ENCODE results near the gene IGFBP6.
A peak's percentile ranks its signal among the peaks of the same experiment; 100 is the strongest.
"Not testable (repeated sequence)": the region's sequence is repeated elsewhere in the genome, so short reads cannot be mapped to it uniquely, and the experiment has no call there.

The IGFBP6 gene

DNA sequence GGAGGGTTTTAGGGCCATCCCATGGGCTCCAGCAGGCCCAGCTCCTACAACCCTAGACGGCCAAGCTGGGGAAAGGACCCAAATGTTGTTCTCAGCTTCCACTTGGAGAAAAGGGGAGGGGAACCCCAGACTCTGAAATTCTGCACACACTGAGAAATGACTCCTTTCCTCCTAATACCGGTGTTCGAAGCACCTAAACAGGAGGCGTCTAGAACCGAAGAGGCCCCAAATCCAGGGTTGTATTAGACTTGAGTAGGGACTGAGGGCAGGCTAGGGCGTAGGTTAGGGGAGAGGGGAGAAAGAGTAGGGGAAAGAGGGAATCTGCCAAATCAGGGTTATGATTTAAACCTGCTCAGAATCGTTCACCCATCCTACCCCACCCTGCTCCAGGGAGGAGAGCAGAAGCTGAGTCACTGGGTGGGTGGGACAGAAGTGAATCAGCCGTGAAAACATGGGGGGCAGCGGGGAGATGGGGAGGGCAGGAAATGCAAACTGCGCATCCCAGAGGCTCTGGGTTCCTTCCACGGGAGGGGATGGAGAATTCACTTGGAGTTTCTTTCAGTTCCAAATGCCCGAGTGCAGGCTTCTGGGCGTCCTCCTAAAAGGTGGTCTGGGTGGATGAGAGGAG is 1.0 kb downstream of the IGFBP6 start:
- DNase-seq: no peak

DNA sequence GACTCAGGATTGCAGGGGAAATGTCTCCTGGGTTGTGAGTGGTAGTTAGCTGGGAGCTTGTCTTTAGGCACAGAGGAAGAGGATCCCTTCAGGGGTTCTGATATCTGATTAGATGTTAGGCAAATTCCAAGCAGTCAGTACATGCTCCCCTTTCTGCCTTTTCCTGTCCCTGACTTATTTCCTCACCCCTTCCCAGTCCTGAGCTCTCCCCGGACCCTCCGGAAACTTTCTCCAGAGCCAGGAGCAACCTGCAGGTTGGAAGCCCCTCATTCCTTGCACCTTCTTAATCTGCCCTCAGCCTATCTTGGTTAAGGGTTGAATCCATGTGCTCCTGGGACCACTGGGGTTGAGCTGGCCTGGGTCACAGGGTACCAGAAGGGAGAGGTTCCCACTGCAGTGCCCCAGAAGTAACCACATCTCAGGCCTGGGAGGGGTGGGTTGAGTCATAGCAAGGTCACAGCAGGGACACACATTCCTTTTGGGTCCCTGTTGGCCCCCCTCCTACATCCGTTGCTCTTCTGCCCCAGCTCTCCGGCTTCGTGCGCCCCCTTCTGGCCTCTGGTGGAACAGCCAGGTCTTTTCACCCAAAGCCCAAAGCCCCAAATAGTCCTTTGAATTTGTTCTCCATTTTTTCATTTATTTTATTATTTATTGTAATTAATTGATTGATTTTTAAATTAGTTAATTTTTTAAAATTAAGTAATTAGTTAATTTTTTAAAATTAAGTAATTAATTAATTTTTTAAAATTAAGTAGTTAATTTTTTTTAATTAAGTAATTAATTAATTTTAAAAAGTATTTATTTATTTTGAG is 1.8 kb downstream of the IGFBP6 start:
- peak; percentile 90 for DNase-seq

DNA sequence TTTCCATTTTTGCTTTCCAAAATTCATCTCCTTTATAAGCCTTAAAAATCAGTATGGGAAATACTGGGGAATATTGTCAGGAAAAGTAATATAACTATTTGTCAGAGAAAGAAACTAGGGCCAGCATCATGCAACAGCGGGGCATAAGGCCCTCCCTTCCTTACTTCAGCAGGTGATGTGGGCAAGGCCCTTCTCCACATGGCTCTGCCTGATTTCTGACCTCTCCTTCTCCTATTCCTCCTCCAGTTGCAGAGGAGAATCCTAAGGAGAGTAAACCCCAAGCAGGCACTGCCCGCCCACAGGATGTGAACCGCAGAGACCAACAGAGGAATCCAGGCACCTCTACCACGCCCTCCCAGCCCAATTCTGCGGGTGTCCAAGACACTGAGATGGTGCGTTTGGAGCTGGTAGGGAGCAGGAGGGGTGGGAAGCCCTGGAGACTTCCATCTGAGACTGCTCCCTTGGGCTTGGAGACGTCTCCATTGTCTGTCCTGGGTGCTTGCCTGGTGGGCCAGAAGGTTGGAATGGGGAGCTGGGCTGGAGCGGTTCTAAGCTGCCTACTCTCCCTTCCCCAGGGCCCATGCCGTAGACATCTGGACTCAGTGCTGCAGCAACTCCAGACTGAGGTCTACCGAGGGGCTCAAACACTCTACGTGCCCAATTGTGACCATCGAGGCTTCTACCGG is 3.1 kb downstream of the IGFBP6 start:
- no peak for DNase-seq

DNA sequence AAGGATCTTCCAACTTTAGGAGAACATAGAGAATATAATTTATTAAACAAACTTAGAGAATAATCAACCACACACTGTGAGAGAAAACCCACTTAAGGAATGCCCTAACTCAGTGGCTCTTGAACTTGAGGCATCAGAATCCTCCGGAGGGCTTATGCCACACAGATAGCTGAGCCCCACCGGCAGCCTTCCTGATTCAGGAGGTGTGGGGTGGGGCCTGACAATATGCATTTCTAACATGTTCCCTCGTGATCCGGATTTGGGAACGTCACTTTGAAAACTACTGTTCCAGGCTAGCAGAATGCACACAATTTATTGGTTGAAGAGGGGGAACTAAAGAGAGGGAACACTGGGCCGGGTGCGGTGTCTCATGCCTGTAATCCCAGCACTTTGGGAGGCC is 3.8 kb downstream of the IGFBP6 start:
- no peak for DNase-seq

DNA sequence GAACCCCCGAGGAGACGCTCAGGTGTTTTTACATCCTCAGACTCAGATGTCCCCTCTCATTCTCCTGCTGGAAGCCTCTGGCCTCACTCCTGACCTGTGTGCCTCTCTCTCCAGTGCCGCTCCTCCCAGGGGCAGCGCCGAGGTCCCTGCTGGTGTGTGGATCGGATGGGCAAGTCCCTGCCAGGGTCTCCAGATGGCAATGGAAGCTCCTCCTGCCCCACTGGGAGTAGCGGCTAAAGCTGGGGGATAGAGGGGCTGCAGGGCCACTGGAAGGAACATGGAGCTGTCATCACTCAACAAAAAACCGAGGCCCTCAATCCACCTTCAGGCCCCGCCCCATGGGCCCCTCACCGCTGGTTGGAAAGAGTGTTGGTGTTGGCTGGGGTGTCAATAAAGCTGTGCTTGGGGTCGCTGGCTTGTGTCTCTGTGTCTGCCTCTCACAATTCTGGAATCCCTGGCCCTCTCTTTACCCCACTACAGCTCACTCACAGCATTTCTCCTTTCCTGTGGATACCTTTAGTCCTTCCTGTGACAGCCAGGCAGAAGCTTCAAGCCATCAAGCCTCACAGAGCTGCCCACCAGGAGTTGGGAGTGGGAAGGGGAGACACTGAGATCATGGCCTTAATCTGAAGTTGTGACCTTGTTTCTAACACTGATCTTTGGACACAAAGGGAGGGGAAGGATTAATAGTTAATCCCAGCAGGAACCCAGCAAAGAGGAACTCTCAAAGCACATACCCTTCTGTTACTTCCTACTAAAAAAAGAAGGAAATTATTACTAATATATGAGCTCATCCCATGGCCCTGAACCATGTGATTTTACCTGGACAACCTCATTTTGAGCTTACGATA is 4.7 kb downstream of the IGFBP6 start:
- DNase-seq: no peak

DNA sequence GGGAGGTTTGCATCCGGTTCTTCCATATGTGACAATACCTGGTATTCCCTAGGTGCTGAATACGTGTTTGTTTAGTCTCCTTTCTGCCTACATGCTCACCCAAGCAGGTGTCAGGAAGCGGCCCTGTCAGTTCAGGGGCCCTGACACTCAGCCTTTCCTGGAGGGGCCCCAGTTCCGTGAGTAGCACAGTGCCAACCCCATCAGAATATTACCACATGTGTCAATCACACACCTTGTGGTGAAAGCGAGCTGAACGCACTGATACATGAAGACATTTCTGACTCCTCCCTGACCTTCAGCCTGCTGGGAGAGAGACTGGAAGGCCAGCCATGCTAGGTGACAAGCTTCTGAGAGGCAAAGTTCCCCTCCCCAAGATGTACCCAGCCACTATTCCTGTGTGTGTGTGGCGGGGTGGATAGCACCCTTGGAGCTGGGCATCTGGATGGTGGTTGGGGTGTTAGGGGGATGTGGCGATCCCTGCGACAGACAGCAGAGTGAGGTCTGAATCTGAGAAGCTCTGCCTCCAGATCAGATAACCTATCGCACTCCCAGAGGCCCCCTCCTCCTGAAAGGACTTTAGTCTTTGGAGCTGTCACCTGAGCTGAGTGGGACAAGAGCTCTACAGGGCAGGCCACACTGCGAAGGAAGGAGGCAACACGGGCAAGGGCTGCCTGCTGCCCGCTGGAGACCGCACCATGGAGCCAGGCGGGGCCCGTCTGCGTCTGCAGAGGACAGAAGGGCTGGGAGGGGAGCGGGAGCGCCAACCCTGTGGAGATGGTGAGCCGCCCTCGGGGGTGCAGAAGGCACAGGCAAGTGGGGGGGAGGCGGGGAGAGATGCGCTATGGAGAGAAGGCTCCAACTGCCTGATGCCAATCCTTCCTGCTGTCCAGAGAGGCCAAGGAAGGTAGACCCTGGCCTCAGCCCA is 5.7 kb downstream of the IGFBP6 start, which contains the start of gene SOAT2:
Gene SOAT2 (plus strand): TSS at position 604 of the 925 bp plus-strand sequence. CDS start 92 bp downstream, at position 696.
- no peak for DNase-seq

DNA sequence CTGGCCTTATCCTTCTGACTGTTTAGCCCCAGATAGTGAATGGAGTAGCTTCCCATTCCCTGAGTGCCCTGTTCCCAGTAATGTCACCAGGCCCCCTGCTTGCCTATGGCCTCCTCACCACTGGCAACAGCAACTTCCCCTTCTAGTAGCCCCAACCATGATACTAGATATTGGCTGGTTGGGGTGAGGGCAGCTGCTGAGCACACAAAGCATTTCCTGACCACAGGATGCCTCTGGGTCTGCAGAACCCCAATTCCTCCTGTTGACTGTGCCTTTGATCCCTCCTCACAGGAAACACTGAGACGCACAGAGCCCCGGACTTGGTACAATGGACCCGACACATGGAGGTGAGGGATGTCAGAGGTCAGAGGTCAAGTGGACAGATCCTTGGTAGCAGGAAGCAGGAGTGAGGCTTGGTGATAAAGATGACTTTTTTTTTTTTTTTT is 6.4 kb downstream of the IGFBP6 start:
- peak; percentile 85 for DNase-seq

DNA sequence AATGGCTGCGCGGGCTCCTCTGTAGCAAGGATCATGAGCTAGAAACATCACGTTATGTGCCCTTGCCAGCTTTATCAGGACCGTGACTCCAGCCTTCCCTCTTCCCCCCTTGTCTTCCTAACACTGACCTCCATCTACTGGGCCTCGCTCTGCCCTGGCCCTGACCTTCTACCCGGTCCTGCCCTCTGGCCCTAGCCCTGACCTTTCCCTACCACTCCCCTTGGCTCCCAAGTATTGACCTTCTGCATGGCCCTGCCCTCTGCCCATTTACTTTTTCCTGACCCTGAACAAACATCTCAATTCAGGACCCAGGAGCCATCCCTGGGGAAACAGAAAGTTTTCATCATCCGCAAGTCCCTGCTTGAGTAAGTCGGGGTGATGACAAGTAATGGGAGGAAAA is 7.8 kb downstream of the IGFBP6 start:
- no peak for DNase-seq

DNA sequence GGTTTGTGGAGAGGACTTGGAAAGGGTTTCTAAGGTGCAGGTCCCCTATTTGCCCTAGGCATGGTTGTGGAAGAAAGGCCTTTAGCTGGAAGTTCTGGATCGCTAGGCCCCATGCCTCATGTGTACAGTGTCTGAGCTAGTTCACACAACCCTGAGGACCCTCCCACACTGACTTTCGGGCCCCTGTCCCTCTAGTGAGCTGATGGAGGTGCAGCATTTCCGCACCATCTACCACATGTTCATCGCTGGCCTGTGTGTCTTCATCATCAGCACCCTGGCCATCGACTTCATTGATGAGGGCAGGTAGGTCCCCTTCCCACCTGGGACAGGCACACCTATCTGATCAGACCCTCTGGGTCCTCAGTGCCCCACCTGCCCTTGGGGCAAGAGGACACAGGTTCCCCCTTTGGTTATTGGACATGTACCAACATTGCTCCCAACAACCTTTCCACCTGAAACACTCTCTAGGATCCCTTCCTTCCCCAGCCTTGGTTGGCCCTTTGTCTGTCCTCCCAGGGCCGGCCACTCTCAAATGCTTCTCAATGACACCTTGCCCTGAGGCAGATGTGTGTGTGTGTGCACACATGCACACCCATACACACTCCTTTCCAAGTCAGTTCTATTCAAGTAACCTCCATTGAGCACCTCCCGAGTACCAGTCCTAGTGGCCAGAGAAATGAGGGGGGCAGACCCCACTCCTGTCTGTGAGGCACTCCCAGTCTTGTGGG is 8.4 kb downstream of the IGFBP6 start:
- DNase-seq: no peak

DNA sequence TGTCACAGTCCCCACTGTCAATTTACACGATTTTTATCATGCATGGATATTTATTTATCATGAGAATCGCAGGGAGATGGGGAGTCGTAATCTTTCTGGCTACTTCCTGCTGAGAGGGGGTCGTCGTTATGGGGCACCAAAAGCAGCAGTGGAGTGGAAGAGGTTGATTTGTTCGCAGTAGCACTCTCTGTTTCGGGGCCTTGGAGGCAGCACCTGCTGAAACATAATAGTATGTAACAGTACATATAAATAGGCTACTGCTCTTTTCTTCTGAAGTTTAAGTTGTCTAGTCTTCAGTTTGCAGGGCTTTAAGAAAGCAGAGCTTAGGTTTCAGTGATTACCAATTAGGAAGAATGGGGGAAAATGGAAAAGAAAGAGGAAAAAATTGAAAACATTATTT is 9.7 kb downstream of the IGFBP6 start:
- DNase-seq: no peak

DNA sequence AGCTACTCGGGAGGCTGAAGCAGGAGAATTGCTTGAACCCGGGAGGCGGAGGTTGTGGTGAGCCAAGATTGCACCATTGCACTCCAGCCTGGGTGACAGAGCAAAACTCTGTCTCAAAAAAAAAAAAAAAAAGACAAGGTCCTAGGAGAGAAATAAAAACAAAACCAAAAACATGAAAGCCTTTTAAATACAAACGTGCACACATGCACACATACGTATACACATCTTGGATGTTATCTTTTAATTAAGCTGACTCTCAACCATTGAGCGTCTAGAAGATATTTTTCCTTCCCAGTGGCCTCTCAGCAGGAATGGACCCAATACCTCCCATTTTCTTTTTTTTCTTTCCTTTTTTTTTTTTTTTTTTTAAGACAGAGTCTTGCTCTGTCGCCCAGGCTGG is 15.0 kb downstream of the IGFBP6 start:
- DNase-seq: not testable (repeated sequence)

DNA sequence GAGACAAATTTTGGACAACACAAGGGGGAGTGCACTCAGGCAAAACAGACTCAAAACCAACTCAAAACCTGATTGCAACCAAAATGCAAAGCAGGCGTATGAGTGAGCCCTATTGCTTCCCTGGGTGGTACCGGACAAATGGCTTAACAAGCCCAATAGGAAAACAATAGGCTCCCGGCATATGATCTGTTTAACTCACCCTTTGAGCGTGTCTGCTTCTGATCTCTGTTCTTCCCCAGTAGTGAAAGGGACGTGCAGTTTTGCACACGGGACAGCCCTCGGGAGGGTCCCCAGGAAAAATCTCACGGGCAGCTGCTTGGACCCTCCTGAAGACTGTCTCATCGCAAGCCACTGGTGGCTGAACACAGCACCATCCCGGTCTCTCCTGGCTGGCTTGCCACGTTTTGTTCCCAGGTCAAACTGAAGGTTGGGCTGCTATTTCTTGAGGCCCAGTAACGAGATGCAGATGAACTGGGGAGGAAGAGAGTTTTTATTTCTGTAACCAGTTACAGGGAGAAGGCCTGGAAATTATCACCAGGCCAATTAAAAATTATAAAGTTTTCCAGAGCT is 15.8 kb downstream of the IGFBP6 start:
- DNase-seq: no peak

DNA sequence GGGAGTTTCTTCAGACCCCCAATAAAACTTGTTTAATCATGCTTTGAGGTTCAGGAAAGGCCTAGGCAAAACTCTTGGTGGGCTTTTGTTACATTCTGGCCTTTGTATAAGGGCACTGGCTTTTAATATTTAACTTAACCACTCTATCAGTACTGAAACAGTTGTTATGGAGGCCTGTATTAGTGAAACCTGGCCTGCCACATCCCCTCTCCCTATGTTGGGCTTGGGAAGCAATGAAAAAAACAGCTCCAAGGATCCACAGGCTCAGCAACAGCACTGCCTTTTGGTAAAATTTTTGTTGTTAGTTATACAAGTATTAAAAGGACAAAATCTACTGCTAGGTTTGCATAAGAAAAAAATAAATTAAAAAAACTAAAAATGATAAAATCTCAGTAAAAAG is 16.5 kb downstream of the IGFBP6 start:
- no peak for DNase-seq

DNA sequence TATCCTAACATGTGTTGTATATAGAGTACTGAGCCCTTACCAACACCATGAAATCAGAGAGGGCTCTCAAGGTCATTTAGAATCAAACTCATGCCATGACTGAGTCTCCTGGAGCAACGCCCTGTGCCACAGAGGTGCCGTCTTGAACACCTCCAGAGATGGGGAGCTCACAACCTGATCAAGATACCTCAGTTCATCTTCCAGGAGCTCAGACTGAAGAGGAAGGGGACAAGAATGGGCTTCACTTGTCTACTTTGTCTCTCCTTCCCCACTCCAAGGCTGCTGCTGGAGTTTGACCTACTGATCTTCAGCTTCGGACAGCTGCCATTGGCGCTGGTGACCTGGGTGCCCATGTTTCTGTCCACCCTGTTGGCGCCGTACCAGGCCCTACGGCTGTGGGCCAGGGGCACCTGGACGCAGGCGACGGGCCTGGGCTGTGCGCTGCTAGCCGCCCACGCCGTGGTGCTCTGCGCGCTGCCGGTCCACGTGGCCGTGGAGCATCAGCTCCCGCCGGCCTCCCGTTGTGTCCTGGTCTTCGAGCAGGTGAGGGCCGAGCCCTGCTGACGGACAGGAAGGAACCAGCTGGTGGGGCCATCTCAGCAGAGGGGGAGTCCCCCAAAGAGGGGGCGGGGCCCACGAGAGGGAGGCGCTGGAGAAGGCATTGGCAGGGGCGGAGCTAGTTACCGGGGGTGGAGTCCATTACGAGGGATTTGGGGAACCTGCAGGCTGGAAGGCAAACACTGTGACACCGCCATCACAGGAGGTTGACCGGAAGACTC is 17.8 kb downstream of the IGFBP6 start:
- DNase-seq: peak; percentile 14

DNA sequence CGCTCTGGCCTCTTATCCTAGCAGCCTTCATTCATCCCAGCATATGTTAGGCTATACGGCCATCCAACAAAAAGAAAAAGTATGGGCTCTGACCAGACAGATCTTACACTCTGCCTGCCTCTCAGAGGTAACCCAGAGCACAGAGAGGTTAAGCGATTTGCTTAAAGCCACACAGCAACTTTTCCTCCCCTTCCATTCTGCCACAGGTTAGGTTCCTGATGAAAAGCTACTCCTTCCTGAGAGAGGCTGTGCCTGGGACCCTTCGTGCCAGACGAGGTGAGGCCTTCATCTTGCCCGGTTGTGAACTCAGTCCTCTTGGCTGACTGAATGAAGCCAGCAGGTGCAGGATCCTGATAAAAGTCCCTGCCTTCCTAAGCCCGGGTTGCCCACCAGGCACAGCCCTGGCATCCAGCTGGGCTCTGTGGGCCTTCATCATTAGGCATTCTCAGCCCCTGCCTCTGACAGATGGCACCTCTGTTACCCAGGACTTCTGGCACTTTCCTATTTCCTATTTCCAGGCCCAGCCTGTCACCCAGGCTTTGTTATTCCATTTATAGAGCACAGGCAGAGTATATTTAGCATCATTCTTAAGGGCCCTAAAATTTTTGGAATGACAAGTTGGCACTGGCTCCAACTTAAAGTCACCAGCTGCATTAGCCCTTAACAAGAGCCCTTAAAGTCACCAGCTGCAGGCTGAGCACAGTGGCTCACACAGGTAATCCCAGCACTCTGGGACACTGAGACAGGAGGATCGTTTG is 18.6 kb downstream of the IGFBP6 start:
- DNase-seq: no peak

DNA sequence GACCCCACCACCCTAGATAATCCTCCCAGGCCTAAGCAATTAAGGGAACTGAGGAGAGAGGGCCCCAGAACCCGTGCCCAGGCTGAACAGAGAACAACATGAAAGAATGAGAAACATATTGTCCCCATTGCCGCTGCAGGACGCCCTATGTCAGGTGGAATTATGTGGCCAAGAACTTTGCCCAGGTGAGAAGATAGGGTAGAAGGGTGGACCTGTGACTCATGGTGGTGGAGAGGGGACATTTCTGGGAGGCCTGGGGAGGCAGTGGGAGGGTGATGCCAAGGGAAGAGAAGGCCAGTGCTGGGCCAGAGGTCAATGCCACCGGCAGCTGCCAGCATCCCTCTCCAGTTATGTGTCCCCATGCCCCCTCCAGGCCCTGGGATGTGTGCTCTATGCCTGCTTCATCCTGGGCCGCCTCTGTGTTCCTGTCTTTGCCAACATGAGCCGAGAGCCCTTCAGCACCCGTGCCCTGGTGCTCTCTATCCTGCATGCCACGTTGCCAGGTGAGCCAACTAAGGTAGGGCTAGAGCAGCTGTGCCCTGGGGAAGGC is 21.4 kb downstream of the IGFBP6 start:
- DNase-seq: no peak

DNA sequence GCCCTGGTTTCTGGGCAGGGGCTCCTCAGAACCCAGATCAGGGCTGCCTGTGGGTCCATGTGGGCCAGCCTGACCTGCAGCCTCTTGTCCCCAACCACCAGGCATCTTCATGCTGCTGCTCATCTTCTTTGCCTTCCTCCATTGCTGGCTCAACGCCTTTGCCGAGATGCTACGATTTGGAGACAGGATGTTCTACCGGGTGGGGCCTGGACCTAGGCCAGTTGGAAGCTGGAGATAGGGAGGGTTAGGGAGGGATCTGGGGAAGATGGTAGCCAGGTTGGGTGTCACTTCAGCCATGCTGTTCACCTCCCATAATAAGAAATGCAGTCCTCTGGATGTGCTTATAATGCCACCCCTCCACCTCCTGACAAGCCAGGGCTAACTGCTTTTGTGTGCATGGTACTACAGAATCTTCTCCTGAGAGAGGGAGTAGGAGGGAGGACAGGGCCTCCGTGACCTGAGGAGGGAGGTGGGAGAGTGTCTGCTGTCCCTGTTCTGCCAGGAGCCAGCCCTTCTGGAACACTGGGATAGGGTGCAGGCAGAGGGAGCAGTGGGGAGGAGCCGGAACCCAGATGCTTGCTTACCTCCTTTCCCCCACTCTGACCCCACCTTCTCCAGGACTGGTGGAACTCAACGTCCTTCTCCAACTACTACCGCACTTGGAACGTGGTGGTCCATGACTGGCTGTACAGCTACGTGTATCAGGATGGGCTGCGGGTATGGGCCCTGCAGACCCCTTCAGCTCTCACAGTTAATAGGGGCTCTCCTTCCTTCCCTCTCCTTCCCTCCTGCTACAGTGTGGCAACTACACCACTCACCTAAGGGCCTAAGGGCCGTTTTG is 23.4 kb downstream of the IGFBP6 start:
- peak; percentile 10 for DNase-seq

Measured in hematopoietic multipotent progenitor cell treated with erythropoietin and hydrocortisone succinate and interleukin-3 and kit ligand, for 4 days (in vitro differentiated cells).